DND-41 (cell line): Measurements from ENCODE around the gene LRP1.
"Not testable (repeated sequence)": the region's sequence is repeated elsewhere in the genome, so short reads cannot be mapped to it uniquely, and the experiment has no call there.

Source experiments
- ATAC-seq: fragments of 200-7000 bp; cut with Tn5 transposase; 3 replicates; pipeline ENCODE4 v1.9.1; 2021; ENCODE audit warnings: low read depth; ENCODE audit not compliant: insufficient read depth
- DNase-seq: peaks from one replicate; pipeline ENCODE4 v3.0.0-alpha.2; 2020
- H2AFZ ChIP-seq: 2 replicates; pipeline ENCODE4 v1.6.0; 2012; ENCODE audit warnings: low read depth, low read length
- H3K27ac ChIP-seq: 2 replicates; pipeline ENCODE4 v1.5.1; 2012; ENCODE audit warnings: low read length, inconsistent platforms
- H3K27me3 ChIP-seq: fragments of 200-600 bp; sonication (generic); 2 replicates; pipeline ENCODE4 v1.6.0; 2012; ENCODE audit warnings: low read length, mild to moderate bottlenecking, inconsistent platforms; ENCODE audit not compliant: insufficient read depth, poor library complexity
- H3K36me3 ChIP-seq: 2 replicates; pipeline ENCODE4 v1.5.1; 2012; ENCODE audit warnings: low read length, inconsistent platforms; ENCODE audit not compliant: insufficient read depth
- H3K4me1 ChIP-seq: 2 replicates; pipeline ENCODE4 v1.5.1; 2012; ENCODE audit warnings: mild to moderate bottlenecking, low read length; ENCODE audit not compliant: insufficient read depth
- H3K4me2 ChIP-seq: 2 replicates; pipeline ENCODE4 v1.6.0; 2012; ENCODE audit warnings: mild to moderate bottlenecking, moderate library complexity, low read length, inconsistent platforms; ENCODE audit not compliant: insufficient read depth
- H3K4me3 ChIP-seq, 2 experiments: fragments of 200-600 bp in 1 of 2; shearing (Covaris generic) in 1 of 2; 2 replicates each; pipeline ENCODE4 v1.5.1; 2012 to 2016; ENCODE audit warnings: inconsistent platforms in 2 of 2, low read length in 2 of 2, mild to moderate bottlenecking in 2 of 2, low read depth in 1 of 2, moderate library complexity in 1 of 2
- H3K79me2 ChIP-seq: 2 replicates; pipeline ENCODE4 v1.6.0; 2012; ENCODE audit warnings: low read length, inconsistent platforms; ENCODE audit not compliant: insufficient read depth
- H3K9ac ChIP-seq: 2 replicates; pipeline ENCODE4 v1.6.0; 2012; ENCODE audit warnings: low read depth, mild to moderate bottlenecking, inconsistent platforms, low read length, moderate library complexity
- H3K9me3 ChIP-seq: 2 replicates; pipeline ENCODE4 v1.5.1; 2012; ENCODE audit warnings: low read length, moderate library complexity, mild to moderate bottlenecking, inconsistent platforms; ENCODE audit not compliant: insufficient read depth, severe bottlenecking
- H4K20me1 ChIP-seq: 2 replicates; pipeline ENCODE4 v1.6.0; 2012; ENCODE audit warnings: low read length; ENCODE audit not compliant: insufficient read depth
- CTCF ChIP-seq: IDR thresholded peaks from 2 replicates; pipeline ENCODE4 v1.5.1; 2012; ENCODE audit warnings: borderline replicate concordance, low read length, moderate library complexity, mild to moderate bottlenecking; ENCODE audit not compliant: poor library complexity, severe bottlenecking; ENCODE audit errors: extremely low read depth
- EZH2 ChIP-seq: IDR thresholded peaks from 3 replicates; pipeline ENCODE4 v1.6.1; 2012; ENCODE audit warnings: borderline replicate concordance, low read depth, mild to moderate bottlenecking, moderate library complexity, low read length, inconsistent platforms; ENCODE audit not compliant: severe bottlenecking

The LRP1 gene

GRCh38 chr12:57119294-57120085 lies 8.8 kb upstream of the LRP1 start:
- no peaks in the 10 kb centered on the region for H3K4me1 ChIP-seq
- H3K4me2 ChIP-seq, result no peak overlapping the region
- no peak overlapping the region for H3K27ac ChIP-seq
- ATAC-seq, result no peak; the same call in 2 of the 3 replicates
- TF ChIP-seq CTCF, result no peak
- TF ChIP-seq EZH2, result no peak
- H3K79me2 ChIP-seq, result no peaks in the 10 kb centered on the region
- H3K9me3 ChIP-seq, result no peaks in the 10 kb centered on the region
- no peaks in the 10 kb centered on the region for H3K36me3 ChIP-seq
- no peaks in the 10 kb centered on the region for H4K20me1 ChIP-seq
- no peak overlapping the region for H3K9ac ChIP-seq
- H2AFZ ChIP-seq, result no peak overlapping the region
- no peak for DNase-seq
- no peak overlapping the region for H3K4me3 ChIP-seq
- no peaks in the 10 kb centered on the region for H3K27me3 ChIP-seq

- not testable (repeated sequence) for H2AFZ ChIP-seq, H3K4me2 ChIP-seq, H3K36me3 ChIP-seq, H3K9me3 ChIP-seq, H3K79me2 ChIP-seq, H3K4me1 ChIP-seq, H4K20me1 ChIP-seq, H3K27ac ChIP-seq, H3K9ac ChIP-seq, H3K4me3 ChIP-seq, H3K27me3 ChIP-seq, ATAC-seq, DNase-seq
Observed at GRCh38 chr12:57120718-57121117, 7.6 kb upstream of the LRP1 start.

- no peak overlapping the region for H3K27ac ChIP-seq
- no peaks in the 10 kb centered on the region for H3K79me2 ChIP-seq
- H3K27me3 ChIP-seq, result peaks cover 18% of the 10 kb centered on the region
- H3K4me1 ChIP-seq, result peaks cover 15% of the 10 kb centered on the region
- no peaks in the 10 kb centered on the region for H3K9me3 ChIP-seq
- no peak for TF ChIP-seq EZH2
- no peak for TF ChIP-seq CTCF
- H2AFZ ChIP-seq, result no peak overlapping the region
- H4K20me1 ChIP-seq, result no peaks in the 10 kb centered on the region
- no peak for ATAC-seq
- H3K9ac ChIP-seq, result no peak overlapping the region
- H3K36me3 ChIP-seq, result no peaks in the 10 kb centered on the region
- no peak overlapping the region for H3K4me3 ChIP-seq
- DNase-seq, result no peak
- H3K4me2 ChIP-seq, result no peak overlapping the region
Observed at GRCh38 chr12:57123813-57124212, 4.5 kb upstream of the LRP1 start.

- Histone ChIP-seq H3K79me2 (no peaks in the 10 kb centered on the region), H3K4me2 (no peak overlapping the region), H3K27ac (no peak overlapping the region), H3K27me3 (peaks cover 18% of the 10 kb centered on the region), H3K4me3 (no peak overlapping the region), H4K20me1 (no peaks in the 10 kb centered on the region), H3K9ac (no peak overlapping the region), H3K36me3 (no peaks in the 10 kb centered on the region), H2AFZ (no peak overlapping the region), H3K4me1 (peaks cover 16% of the 10 kb centered on the region), H3K9me3 (no peaks in the 10 kb centered on the region)
- DNase-seq (peak; percentile 79), ATAC-seq (peak; percentile 73)
- TF ChIP-seq CTCF, result peak; percentile 92
- peak; percentile 38 for TF ChIP-seq EZH2
Observed at GRCh38 chr12:57124261-57124877, 3.9 kb upstream of the LRP1 start.
